Stimulated activated CD4-positive, alpha-beta T cell treated with anti-CD3 and anti-CD28 coated beads, Interleukin-15, amount 100 ng/mL, for 48 hours (primary cell): ENCODE measurements around the gene TMEM108.
A peak's percentile ranks its signal among the peaks of the same experiment; 100 is the strongest.

ENCODE experiments used
- DNase-seq, 2 donors: peaks; one replicate each; pipeline ENCODE4 v3.0.0-alpha.2; 2020; ENCODE audit warnings: low read depth in 2 of 2

The TMEM108 gene

DNA sequence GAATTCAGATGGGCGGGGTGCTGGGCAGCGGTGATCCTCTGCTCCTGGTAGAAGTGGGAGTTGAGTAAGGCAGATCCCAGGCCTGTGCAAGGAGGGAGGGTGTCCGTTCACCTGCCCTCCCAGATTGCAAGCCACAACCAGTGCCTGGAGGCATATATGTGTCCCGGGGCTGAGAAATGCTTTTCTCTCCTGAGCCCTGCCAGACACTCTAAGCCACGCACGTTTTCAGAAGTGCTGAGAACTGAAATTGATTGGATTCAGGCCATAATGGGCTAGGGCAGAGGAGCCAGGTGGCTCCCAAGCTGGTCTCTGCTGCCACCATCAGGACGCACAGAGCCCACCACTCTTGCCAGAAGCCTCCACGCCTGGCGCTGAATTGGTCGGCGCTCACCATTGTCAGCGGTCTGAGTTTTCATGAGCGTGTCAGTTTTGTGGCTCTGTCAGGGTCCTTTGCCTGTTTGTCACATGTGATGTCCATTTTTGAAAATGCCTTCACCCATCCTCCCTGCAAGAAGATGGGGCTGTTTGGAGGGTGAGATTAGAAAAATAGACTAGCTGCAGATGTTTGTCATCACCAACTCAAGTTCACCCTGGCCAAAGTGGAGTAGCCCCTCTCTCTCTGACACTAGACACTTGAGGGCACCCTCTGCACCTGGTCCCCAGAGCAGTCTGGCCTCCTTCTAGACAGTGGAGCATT lies 346.3 kb downstream of the TMEM108 start:
- peak; percentile 6 to 25 for DNase-seq

DNA sequence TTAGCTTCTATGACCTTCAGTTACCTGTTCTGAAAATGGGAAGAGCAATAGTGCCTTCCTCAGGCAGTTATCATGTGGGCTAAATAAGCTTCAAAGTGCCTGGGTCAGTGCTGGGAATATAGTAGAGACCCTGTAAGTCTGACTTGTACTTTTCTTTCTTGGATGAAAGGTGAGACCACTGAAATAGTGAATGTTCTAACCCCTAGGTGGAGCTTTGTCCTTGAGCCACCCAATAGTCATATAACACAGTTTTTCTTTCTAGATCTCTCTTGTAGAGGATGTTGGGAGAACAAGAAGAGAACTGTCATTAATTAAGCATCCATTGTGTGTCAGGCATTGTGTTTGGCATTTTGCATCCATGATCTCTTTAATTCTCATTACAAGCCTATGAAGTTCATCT lies 348.7 kb downstream of the TMEM108 start:
- no peak for DNase-seq

DNA sequence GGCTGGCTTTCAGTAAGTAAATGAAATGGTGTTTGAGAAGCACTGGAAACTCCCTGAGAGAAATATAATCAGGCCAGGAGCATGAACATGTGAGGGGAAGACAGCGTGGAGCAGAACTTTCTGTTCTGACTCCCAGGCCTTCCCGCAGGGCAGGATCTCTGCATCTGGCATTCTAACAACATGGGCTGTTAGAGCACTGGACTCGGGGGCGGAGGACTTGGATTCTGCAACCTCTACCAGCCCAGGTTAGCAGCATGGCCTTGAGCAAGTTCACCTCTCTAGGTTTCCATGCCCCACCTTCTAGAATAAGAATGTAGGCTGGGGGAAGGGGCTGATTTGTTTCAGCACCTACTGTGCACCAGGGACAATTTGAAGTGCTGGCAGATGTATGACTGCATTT lies 349.1 kb downstream of the TMEM108 start:
- DNase-seq, result no peak

DNA sequence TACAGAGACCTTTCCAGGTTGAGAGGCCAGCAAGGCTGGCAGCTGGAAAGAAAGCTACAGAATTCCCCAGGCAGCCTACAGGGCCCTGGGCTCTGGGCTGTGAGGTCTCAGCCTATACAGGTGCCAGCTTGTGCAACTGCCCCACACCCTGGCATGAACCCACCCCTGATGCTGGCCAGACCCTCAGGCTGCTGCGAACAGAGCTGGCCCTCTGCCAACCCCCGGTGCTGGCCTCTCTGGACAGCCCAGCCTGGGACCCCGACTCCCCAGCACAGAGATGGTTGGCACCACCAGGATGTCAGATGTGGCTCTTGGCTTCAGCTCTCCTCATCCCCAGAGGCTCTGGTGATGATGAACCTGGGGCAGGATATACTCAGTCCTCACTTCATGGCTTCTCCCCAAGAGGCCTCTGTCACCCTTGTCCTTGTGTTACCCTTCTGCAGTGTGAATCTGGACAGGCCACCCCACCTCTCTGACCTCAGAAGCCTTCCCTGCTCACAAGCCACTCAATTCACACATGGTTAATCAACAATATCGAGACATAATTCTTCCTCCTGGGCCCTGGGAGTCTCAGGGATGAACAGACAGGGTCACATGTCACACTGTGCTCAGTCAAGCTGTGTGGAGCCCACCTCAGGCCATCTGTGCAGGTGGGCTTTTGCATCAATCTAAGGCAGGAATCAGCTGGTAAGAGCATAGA lies 350.7 kb downstream of the TMEM108 start:
- DNase-seq, result no peak

DNA sequence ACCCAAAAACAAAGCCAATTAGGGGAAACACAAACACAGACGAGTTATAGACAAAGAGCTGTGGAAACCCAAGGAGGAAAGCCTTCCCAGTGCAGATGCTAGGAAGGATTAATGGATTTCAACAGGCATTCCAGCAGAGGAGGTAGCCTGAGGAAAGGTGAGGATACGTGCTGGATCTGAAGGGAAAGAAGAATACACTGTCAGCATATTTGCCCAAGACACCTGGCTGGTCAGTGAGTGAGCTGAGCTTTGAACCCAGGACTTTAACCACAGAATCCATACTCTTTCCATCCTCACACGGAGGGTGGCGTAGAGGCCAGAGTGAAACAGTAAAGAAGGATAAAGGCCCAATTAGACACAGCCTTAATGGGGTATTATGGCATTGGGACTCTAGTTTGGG lies 352.5 kb downstream of the TMEM108 start:
- no peak for DNase-seq

DNA sequence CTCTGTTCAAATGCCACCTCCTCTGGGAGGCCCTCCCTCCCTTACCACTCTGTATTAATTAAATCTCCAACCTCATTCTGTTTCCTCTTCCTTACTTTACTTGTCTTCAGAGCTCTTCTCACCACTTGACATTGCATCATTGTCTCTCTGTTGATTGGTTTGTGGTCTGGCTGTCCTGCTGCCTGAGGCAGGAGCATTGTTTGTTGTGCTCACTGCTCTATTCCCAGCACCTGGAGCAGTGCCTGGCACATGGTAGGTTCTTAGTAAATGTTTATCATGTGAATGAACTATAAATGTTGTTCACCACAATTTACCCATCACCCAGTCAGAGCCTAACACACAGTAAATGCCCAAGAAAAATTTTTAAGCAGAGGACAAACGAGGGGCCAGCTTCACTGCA lies 355.0 kb downstream of the TMEM108 start:
- no peak for DNase-seq

DNA sequence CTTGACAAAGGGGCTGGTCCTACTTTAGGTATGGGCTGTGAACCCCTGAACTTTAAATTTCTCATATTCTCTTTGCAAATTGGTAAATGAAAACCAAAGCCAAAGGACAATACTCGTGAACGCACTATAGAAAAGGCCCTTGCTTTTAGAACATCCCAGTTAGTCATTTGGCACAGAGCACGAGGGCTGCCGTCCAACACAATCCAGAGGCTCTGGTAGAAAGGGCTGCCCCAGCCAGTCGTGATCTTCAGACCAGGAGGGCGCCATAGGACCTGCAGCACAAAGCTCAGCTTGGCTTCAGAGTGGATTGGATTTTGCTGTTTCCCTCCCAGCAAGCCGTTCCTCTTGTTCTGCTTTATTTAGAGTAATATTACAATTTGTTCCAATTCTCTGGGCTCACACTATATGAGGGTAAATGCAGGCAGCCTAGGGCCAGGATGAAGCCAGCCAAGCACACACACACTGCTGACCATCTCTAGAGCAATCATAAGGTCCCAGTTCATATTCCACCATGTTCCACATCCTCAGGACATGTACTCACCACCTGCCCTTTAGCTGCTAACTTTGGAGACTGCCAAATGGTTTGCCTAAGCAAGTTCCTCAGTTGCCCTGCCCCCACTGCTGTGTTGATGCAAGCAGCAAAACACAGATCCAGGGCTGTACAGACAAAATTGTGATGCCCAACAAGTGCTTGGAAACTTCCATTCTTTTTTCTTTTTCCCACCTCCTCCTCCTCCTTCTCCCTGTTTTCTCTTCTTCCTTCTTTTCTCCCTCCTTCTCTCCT lies 355.7 kb downstream of the TMEM108 start:
- DNase-seq, result no peak

- no peak for DNase-seq
Observed at GRCh38 chr3:133394561-133395311, 356.5 kb downstream of the TMEM108 start.

DNA sequence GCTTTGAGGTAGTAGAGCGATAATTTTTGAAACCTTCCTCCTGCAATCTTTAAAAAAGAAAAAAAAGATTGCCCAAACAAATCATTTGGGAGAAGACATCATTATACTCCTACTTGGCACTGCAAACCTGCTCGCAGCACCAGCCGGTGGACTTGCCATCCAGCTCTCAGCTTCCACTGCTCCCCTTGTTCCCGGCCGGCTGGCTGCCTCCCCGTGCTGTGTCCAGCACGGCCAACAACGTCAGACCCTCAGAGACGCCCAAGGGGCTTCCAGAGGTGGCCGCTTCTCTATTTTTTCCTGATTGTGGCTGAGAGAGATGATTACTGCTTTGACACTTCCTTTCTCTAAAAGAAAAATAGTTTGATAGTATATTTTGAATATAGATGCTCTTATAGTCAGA lies 358.7 kb downstream of the TMEM108 start:
- DNase-seq, result no peak

DNA sequence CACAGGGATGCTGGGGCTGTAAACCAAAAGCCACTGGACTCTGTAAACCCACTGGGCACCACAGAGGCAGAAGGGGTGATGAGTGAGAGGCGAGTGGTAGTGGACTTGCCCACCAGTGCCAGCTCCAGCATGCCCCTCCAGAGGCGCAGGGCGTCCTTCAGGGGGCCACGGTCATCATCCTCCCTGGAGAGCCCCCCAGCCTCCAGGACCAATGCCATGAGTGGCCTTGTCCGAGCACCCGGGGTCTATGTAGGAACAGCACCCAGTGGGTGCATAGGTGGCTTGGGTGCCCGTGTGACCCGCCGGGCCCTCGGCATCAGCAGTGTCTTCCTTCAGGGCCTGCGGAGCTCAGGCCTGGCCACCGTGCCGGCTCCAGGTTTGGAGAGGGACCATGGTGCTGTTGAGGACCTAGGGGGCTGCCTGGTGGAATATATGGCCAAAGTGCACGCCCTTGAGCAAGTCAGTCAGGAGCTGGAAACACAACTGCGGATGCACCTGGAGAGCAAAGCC lies 361.9 kb downstream of the TMEM108 start, which contains the start of gene BFSP2:
Gene BFSP2, plus strand, starts transcription at position 51 of the 510 bp plus-strand sequence. Its CDS starts 28 bp downstream, at position 79.
- no peak for DNase-seq

DNA sequence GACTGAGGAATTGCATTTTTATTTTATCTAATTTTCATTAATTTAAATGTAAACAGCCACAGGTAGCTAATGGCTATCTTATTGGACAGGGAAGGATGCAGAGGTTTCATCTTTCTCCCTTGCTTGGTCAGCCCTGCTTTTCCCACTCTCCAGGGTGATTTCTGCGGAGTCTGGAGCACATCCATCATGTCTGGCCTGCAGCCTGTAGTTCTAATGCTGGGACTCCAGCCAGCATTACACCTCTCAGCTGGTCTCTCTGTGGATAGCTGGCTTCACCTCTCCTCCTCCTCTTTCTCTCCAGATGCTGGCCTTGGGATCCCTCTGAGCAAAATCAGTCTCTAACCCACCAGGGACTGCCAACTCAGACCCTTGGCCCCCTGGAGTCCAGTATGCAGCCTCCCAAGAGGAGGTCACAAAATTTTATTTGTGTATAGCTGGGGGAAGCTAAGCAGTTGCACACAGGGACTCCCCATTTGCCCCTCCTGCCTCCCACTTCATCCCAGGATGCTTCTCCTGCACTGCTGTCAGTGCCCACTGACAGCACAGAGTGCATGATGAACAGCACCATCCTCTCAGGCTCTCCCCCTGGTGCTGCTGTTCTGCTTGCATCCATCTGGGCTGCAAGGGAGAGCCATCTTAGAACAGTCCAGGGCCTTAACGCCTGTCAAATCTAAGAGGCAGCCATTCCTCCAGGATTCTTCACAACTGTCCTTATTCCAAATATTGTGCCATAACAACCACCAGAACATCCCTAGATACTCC lies 363.4 kb downstream of the TMEM108 start:
- DNase-seq, result no peak

DNA sequence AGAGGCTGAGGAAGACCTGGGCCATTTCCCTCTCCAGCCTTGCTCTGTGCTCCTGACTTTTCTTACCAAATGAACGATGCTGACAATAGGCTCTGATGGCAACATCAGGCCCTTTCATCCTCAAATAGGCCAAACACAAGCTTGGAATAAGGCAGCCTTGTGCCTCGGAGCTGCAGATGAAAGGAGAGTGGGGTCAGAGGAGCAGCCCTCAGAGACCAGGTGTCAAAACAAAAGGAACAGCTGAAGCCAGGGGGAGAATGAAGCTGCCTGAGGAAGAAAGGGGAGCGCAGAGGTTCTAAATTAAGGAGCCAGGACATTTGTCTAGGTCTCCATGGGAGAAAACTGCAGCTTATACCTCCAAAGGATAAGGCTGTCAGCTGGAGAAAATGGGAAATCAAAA lies 366.7 kb downstream of the TMEM108 start:
- DNase-seq, result no peak

DNA sequence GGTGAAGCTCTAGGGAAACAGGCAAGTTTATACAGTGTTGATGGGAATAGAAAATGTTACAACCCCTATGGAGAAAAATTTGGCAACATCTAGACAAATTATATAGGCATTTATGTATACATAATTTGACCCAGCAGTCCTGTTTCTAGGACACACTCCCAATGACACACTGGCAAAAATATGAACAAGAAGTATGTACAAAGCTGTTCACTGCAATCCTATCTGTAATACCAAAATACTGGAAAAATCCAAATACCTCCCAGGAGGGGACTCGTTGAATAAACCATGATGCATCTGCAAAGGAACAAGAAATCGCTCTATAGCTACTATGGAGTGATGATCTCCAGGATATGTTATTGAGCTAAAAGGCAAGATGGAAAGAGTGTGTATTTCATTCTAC lies 370.2 kb downstream of the TMEM108 start:
- DNase-seq, result no peak

DNA sequence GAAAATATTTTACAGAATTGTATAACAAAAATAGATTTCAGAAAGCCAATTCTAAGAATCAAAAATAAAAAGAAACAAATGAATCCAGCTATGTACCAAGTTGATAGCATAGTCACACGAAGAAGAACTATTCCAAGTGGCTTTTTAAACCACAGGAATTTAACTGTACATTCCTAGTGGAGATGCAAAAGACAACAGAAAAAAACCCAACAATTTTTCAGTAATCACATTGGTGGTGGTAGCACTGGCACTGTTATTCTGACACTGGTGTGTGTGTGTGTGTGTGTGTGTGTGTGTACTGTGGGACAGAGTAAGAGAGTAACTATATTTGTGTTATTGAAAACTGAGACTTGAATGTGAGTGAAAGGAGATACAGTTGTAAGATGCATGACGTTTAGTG lies 370.8 kb downstream of the TMEM108 start:
- DNase-seq, result no peak

DNA sequence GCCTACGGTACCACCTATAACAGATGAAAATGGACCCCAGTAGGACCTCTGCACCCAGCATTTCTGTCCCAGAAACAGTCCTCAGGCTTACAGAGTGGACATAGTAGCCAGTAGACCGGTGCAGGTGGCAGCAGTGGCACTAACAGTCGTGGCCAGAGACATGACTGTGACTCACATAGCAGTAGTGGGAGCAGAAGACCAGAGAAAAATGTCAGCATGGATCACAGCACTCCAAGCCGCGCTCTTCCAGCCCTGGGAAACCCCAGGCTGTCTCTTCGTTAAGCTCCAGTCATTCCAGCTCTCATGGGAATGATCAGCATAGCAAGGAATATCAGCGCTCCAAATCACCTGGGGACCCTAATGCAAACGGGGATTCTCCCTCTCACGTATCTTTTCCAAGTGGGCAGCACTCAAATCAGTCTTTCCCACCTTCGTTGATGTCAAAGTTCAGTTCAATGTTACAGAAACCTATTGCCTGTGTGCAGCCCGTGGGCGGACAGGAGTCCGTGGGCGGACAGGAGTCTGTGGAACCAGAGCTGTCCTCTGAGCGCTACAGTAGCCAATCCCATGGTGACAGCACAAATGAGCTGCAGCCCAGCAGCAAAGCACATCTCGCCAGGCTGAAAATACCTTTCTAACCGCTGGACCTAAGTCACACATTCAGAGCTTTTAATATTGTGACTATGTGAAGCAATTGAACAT lies 372.2 kb downstream of the TMEM108 start:
- DNase-seq, result no peak

GRCh38 chr3:133412183-133413132 lies 374.3 kb downstream of the TMEM108 start:
- DNase-seq, result no peak

DNA sequence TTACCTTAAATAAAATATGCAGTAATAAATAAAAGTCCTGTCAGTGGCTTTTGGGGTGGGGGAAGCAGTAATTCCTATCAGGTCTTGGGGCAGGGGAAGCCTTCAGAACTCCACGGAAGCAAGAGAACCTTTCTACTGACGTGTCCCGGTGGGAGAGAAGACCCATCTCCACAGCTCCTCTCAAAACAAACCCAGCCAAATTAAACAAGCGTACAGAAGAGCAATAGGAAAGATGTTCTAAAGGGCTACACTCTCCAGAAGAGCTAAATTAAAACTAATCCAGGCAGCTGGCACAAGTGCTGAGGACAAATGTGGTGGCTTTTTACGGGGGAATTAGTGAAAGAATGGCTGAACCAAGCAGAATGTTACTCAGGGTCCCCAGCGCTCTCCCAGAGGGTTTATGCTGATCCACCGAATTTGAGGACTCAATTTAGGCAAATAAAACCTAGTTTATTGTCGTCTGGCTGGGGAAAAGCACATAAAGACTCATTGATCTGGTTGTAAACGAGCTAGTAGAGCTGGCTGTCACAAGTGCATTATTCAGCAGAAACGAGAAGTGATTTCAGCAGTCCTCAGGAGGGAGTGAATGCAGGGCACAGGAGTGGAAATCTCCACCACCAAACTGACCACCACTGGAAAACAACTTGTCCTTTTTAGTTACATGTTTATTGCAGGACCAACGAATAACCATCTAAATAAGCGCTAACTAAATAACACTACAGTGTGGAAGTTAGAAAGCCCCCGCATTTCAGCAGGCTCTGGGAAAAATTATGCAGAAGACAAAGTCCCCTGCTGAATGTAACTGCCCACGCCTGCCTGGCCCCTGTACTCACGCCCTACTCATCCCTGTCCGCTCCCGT lies 375.2 kb downstream of the TMEM108 start:
- no peak for DNase-seq

- DNase-seq, result no peak
Observed at GRCh38 chr3:133414021-133414392, 375.8 kb downstream of the TMEM108 start.
